GM21529 (cell line): ENCODE data around the gene FKBP2.
A peak's percentile ranks its signal among the peaks of the same experiment; 100 is the strongest.

Experiments used
- ATAC-seq: cut with Tn5 transposase; IDR thresholded peaks from one replicate; pipeline ENCODE4 v1.9.1; 2021; ENCODE audit not compliant: unreplicated experiment

Gene FKBP2

GRCh38 chr11:64284048-64284961, 43.4 kb downstream of the FKBP2 start, which contains the start of gene BAD:
BAD (minus strand) TSS chr11:64284665; CDS start chr11:64284368, 297 bp downstream.
- peak; percentile 83 for ATAC-seq

DNA sequence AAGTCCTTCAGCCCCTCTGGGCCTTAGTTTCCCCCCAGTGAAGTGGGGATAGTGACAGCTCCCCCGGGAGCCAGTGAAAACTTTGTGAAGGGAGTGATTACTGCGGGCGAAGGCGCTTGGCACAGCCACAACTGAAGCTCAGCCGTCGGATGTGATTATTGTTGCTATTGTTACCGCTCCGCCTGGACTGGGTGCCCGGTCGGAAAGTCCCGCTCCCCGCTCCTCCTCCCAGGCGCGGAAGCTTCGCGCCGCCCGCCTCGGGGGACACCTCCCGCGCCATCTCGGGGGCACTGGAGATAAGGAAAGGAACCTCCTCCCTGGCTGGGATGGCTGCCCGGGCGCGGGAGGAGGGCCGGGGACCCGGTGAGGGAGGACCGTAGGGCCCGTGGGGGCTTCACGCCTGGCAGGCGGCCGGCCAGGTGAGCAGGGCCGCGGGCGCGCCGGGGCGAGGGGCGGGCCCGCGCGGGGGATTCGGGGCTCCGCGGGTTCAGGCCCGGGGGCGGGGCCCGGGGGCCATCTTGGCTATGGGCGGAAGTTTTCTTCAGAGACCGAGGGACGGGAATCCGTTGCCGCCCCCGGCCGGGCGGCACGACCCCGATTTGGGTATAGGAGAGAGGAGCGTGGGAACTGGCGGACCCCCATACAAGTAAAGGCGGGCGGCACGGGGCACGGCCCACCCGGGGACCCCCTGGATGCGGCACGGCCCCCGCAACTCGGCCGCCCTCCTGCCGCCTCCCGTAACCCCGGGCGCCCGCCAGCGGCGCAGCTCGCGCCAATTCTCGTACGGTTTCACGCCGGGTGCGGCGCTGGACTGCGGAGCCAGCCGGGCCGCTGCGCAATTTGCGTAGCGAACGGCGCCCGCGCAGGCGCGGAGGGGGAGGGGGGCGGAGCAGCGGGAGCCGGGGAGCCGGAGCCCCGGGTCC, 44.3 kb downstream of the FKBP2 start, which contains the start of gene GPR137:
TSS of gene GPR137 (plus strand) at position 887 of the 923 bp plus-strand sequence. CDS start 677 bp downstream, outside the sequence.
- peak; percentile 53 for ATAC-seq

- ATAC-seq: no peak
Measured at GRCh38 chr11:64285885-64286800, 45.2 kb downstream of the FKBP2 start.

GRCh38 chr11:64286801-64287159, 45.9 kb downstream of the FKBP2 start:
- no peak for ATAC-seq

DNA sequence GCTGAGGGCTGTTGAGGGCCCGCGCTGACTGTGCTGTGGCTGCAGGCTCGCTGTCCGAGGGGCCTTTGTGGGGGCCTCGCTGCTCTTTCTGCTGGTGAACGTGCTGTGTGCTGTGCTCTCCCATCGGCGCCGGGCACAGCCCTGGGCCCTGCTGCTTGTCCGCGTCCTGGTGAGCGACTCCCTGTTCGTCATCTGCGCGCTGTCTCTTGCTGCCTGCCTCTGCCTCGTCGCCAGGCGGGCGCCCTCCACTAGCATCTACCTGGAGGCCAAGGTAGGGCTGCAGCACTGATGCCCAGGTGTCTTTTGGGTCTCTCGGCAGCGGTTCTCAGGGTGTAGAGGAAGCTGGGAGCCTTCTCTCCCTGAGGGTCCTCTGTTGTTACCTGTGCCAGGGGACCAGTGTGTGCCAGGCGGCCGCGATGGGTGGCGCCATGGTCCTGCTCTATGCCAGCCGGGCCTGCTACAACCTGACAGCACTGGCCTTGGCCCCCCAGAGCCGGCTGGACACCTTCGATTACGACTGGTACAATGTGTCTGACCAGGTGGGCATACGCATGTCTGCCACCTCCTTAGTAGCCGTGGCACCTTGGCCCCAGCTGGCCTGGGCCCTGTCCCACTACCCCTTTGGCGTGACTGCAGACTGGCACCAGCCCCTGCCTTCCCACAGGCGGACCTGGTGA, 46.9 kb downstream of the FKBP2 start:
- ATAC-seq: no peak

GRCh38 chr11:64288353-64288750, 47.5 kb downstream of the FKBP2 start:
- ATAC-seq: no peak

GRCh38 chr11:64289002-64289564, 48.2 kb downstream of the FKBP2 start:
- no peak for ATAC-seq

DNA sequence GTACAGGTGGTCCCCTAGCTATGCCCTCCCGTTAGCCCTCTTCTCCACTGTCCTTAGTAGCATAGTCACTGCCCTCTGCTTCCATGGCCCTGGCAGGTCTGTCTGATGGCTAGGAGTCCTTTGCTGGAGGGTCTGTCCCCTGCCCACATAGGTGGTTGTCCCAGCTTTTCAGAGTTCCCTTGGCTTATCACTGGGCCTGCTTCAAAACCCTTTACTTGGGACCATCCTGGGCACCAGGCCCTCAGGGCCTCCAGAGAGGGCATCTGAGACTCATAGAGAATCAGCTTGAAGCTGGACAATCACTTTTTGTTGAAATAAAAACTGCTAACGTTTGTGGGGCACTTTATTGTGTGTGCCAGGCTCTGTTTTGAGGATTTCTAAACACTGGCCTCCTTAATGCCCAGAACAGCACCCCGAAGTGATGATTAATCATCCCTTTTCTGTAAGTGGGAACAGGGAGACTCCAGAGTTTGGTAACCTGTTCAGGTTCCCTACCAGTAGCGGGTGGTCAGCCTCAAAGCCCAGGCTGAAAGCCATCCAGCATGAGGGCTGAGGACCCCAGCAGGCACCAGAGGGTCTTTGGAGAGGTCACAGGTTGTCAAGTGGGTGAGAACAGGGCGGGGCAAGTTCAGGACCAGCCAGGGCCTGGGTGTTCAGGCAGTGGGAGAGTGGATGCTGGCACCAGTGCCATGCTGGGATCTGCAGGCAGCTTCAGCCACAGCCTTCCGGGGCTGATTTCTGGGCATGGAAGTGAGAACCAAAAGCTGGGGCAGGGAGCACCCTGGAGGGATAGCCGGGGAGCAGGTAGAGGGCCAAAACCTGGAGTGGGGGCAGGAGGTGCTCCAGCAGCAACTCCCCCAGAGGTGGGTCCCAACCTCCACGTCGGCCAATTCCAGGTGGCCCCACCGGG, 49.7 kb downstream of the FKBP2 start:
- no peak for ATAC-seq

GRCh38 chr11:64291262-64291751, 50.4 kb downstream of the FKBP2 start, which contains the start of gene KCNK4:
KCNK4 (plus strand) TSS chr11:64291302; CDS start chr11:64293019, 1,717 bp downstream.
- ATAC-seq: no peak

GRCh38 chr11:64291752-64292459, 51.0 kb downstream of the FKBP2 start:
- no peak for ATAC-seq

DNA sequence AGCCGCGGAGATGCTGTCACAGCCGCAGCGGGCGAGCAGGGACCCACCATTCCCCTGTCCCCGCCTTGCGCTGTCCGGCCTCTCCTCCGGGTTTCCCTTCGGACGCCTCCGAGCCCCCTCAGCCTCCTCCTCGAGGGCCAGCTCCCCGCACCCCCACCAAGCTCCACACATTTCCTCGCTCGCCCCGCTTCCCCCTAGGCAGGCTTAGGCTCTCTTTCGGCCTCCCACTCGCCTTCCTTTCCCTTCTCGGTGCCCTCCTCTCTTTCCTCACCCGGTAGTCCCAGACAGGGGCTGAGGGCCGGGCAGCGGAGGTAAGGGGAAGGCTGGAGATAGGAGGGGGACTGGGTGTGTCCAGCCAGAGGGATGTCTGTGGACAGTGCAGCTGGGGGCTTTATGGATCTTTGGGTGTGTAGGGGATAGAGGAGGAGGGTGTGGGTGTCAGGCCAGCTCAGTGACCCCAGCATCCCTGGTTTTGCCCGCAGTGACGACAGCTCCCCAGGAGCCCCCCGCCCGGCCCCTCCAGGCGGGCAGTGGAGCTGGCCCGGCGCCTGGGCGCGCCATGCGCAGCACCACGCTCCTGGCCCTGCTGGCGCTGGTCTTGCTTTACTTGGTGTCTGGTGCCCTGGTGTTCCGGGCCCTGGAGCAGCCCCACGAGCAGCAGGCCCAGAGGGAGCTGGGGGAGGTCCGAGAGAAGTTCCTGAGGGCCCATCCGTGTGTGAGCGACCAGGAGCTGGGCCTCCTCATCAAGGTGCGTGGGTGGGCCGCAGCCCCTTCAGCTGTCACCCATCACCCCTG, 51.8 kb downstream of the FKBP2 start:
- no peak for ATAC-seq
